Smooth muscle cell (in vitro differentiated cells): ENCODE data around the gene PPP2R5C. TPM values are rescaled to one million over a fixed set of nuclear protein-coding genes. Genes with fewer than 3 reads are reported as not detected.
A peak's percentile ranks its signal among the peaks of the same experiment; 100 is the strongest.

Experiments
- DNase-seq: peaks from one replicate; lab custom pipeline; 2025; ENCODE audit not compliant: unreplicated experiment; lab: John Stamatoyannopoulos, UW
- H2AFZ ChIP-seq: fragments of 200-600 bp; sonication (generic); 2 replicates; pipeline ENCODE4 v1.6.0; 2016; ENCODE audit warnings: antibody characterized with exemption, low read depth, mild to moderate bottlenecking
- H3F3A ChIP-seq: fragments of 200-600 bp; sonication (generic); 2 replicates; pipeline ENCODE4 v1.6.0; 2017; ENCODE audit warnings: antibody characterized with exemption, low read depth
- H3K27ac ChIP-seq: fragments of 200-600 bp; sonication (generic); 2 replicates; pipeline ENCODE4 v1.5.1; 2016; ENCODE audit warnings: low read depth, mild to moderate bottlenecking
- H3K27me3 ChIP-seq: fragments of 200-600 bp; sonication (generic); 2 replicates; pipeline ENCODE4 v1.6.1; 2016; ENCODE audit warnings: low read depth, mild to moderate bottlenecking
- H3K36me3 ChIP-seq: fragments of 200-600 bp; sonication (generic); 2 replicates; pipeline ENCODE4 v1.5.1; 2016; ENCODE audit warnings: low read depth
- H3K4me1 ChIP-seq: fragments of 200-600 bp; sonication (generic); 2 replicates; pipeline ENCODE4 v1.5.1; 2016; ENCODE audit warnings: low read depth
- H3K4me2 ChIP-seq: fragments of 200-600 bp; sonication (generic); 2 replicates; pipeline ENCODE4 v1.6.0; 2016; ENCODE audit warnings: mild to moderate bottlenecking
- H3K4me3 ChIP-seq: fragments of 200-600 bp; sonication (generic); 2 replicates; pipeline ENCODE4 v1.5.1; 2016; ENCODE audit warnings: mild to moderate bottlenecking
- H3K79me2 ChIP-seq: fragments of 200-600 bp; sonication (generic); 2 replicates; pipeline ENCODE4 v1.6.0; 2016; ENCODE audit warnings: low read depth, mild to moderate bottlenecking
- H3K9ac ChIP-seq: fragments of 200-600 bp; sonication (generic); 2 replicates; pipeline ENCODE4 v1.6.0; 2016; ENCODE audit warnings: low read depth
- H3K9me3 ChIP-seq: fragments of 200-600 bp; sonication (generic); replicated peaks from 2 replicates; pipeline ENCODE4 v1.5.1; 2016; ENCODE audit warnings: low read depth
- H4K20me1 ChIP-seq: fragments of 200-600 bp; sonication (generic); 2 replicates; pipeline ENCODE4 v1.6.0; 2016; ENCODE audit warnings: low read depth
- WGBS: methylation state at CpG from one replicate; pipeline ENCODE4 v1.1.7; 2016; ENCODE audit warnings: low lambda C conversion rate; 5-methylcytosine and 5-hydroxymethylcytosine counted together
- polyA plus RNA-seq: library from polyadenylated mRNA; unstranded; fragments of >200 nt; fragmentation: Nextera tagmentation; extraction: Ambion mirVana; gene quantifications from 2 replicates; pipeline ENCODE4 v1.2.1, GENCODE V29; 2016
- total RNA-seq: library from RNA; depleted of rRNA; stranded (reverse); fragments of >200 nt; gene quantifications from 2 replicates; pipeline ENCODE4 v1.2.3, GENCODE V29; 2014
- TF ChIP-seq, protein P1 (sequence below): fragments of 200-600 bp; sonication (generic); IDR thresholded peaks from 2 replicates; pipeline ENCODE4 v1.5.1; 2017; ENCODE audit warnings: borderline replicate concordance, mild to moderate bottlenecking, antibody characterized with exemption; ENCODE audit not compliant: insufficient read depth, poor library complexity, severe bottlenecking

Gene PPP2R5C
- total and polyA plus RNA-seq, 2 experiments from 2014 or later, result 63.6 to 92.7 TPM

DNA sequence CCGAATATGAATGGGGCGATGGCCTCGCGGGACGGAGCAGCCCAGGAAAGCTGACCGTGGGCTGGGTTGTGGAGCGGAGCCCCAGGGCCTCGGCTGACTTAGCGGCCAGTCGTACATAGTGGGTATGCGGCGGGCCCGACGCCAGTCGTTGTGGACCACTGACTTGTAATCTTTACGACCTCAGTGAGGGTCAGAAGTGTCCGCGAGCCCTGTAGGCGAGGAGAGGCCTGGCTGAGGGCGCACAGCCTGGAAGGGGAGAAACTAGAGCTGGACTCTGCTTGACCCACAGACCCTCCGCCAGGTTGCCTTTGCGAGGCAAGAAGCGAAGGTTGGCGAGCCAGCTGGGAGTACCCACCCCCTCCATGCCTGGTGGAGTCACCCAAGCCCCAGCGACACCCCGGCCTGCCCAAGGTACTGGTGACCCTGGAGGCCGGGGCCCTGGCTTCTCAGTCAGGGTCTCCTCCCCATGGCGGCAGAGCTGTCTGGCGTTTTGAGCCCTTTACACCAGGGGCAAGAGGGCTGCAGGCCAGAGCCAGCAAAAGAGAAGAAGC lies 187.2 kb downstream of the PPP2R5C start:
- Histone ChIP-seq H3K4me2 (peak overlapping the region; percentile 88), H4K20me1 (no peaks in the 10 kb centered on the region), H3F3A (no peaks in the 10 kb centered on the region), H3K27me3 (no peaks in the 10 kb centered on the region), H3K27ac (peak overlapping the region; percentile 96), H3K79me2 (peaks cover 8% of the 10 kb centered on the region), H3K4me1 (peaks cover 6% of the 10 kb centered on the region), H3K4me3 (peak overlapping the region; percentile 72), H3K9ac (peak overlapping the region; percentile 94), H3K36me3 (no peaks in the 10 kb centered on the region), H3K9me3 (no peaks in the 10 kb centered on the region), H2AFZ (peak overlapping the region; percentile 60)
- no peak for DNase-seq
- TF ChIP-seq, protein P1, sequence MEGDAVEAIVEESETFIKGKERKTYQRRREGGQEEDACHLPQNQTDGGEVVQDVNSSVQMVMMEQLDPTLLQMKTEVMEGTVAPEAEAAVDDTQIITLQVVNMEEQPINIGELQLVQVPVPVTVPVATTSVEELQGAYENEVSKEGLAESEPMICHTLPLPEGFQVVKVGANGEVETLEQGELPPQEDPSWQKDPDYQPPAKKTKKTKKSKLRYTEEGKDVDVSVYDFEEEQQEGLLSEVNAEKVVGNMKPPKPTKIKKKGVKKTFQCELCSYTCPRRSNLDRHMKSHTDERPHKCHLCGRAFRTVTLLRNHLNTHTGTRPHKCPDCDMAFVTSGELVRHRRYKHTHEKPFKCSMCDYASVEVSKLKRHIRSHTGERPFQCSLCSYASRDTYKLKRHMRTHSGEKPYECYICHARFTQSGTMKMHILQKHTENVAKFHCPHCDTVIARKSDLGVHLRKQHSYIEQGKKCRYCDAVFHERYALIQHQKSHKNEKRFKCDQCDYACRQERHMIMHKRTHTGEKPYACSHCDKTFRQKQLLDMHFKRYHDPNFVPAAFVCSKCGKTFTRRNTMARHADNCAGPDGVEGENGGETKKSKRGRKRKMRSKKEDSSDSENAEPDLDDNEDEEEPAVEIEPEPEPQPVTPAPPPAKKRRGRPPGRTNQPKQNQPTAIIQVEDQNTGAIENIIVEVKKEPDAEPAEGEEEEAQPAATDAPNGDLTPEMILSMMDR, result no peak
- WGBS, result 25% methylated on average over 29 of the region's 29 CpGs

DNA sequence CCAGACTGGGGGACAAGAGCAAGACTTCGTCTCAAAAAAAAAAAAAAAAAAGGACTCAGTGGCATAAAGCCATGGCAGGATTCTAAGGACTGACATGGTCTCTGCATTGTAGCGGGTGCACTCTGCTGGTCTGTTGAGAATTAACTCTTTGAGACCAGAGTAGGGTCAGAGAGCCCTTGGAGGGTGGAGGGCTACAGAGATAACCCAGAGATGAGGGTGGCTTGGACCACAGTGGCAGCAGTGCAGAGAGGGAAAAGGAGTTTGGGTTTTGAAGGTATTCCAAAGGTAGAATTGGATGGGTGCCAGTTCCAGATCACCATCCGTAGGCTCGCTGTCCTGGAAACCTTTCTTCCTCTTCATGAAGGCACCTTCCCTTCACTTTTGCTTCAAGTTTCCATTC lies 188.6 kb downstream of the PPP2R5C start:
- Histone ChIP-seq H2AFZ (no peak overlapping the region), H3F3A (no peaks in the 10 kb centered on the region), H3K79me2 (peaks cover 8% of the 10 kb centered on the region), H3K4me1 (peaks cover 6% of the 10 kb centered on the region), H3K36me3 (no peaks in the 10 kb centered on the region), H3K27ac (no peak overlapping the region), H3K27me3 (no peaks in the 10 kb centered on the region), H3K4me3 (no peak overlapping the region), H3K9ac (no peak overlapping the region), H4K20me1 (no peaks in the 10 kb centered on the region), H3K4me2 (no peak overlapping the region), H3K9me3 (no peaks in the 10 kb centered on the region)
- no peak for DNase-seq
- WGBS, result 92% methylated on average over 4 of the region's 4 CpGs
- TF ChIP-seq, protein P1, result no peak

DNA sequence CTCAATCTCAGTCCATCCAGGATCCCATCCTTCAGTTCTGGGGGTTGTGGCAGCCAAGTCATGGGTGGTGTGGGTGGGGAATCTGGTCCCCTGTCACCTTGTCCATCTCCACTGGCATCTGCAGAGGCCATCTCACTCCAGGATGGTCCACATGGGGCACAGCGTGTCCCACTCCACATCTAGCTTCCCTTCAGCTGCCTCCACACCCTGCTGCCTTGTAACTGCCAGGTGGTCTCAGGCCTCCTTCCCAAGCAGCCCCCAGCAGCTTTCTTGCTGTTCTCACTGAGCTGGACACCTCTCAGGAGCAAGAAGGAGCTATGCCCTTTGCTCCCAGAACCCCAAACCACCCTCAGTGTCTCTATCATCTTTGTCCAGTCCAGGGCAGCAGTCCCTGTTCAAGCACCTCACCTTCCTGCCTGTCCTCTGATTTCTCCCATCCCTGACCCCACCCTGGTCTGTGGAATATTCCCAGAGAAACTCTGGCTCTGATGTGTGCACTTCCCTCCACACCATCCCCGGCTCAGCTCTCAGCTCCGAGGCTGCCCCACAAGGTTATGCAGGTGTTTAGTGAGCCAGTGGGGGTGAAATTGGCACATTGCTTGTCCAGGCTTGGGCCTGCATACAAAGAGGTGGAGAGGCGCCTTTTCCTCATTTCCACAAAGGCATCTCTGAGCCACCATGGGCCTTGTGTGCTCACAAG lies 189.2 kb downstream of the PPP2R5C start:
- Histone ChIP-seq H3K4me1 (peaks cover 6% of the 10 kb centered on the region), H3K36me3 (no peaks in the 10 kb centered on the region), H3K9ac (no peak overlapping the region), H3K4me2 (no peak overlapping the region), H3K27me3 (no peaks in the 10 kb centered on the region), H4K20me1 (no peaks in the 10 kb centered on the region), H3K79me2 (peaks cover 8% of the 10 kb centered on the region), H3K4me3 (no peak overlapping the region), H2AFZ (no peak overlapping the region), H3K27ac (no peak overlapping the region), H3K9me3 (no peaks in the 10 kb centered on the region), H3F3A (no peaks in the 10 kb centered on the region)
- WGBS, result 94% methylated on average over 4 of the region's 4 CpGs
- DNase-seq, result no peak
- TF ChIP-seq, protein P1, result no peak

DNA sequence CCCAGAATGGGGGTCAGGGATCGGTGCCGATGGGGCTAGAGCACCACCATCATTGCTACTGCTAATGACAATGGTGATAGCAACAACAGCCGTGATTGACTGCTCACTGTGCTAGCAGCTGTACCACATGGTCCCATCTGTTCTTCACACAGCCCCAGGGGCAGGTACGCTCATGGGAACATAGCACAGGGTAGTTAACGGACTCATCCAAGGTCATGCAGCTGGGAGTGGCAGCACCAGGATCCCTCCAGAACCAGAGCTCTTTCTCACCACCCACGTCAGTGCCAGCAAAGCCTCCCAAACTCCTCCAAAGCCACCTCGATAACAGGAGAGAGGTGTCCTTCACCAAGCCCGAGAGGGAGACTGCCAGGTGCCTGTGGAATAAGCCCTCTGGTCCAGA lies 191.6 kb downstream of the PPP2R5C start:
- peaks cover 8% of the 10 kb centered on the region for H3K79me2 ChIP-seq
- no peaks in the 10 kb centered on the region for H3K9me3 ChIP-seq
- no peaks in the 10 kb centered on the region for H3K27me3 ChIP-seq
- no peaks in the 10 kb centered on the region for H4K20me1 ChIP-seq
- WGBS, result 82% methylated on average over 8 of the region's 8 CpGs
- no peak overlapping the region for H2AFZ ChIP-seq
- no peak overlapping the region for H3K9ac ChIP-seq
- H3K4me1 ChIP-seq, result peaks cover 6% of the 10 kb centered on the region
- H3K4me3 ChIP-seq, result no peak overlapping the region
- H3K4me2 ChIP-seq, result no peak overlapping the region
- no peak for DNase-seq
- H3K27ac ChIP-seq, result no peak overlapping the region
- TF ChIP-seq, protein P1, result no peak
- no peaks in the 10 kb centered on the region for H3K36me3 ChIP-seq
- no peaks in the 10 kb centered on the region for H3F3A ChIP-seq
